Gastrocnemius medialis (tissue), 4 donors: ENCODE results near the gene KAZN. TPM values are rescaled to one million over a fixed set of nuclear protein-coding genes. Genes with fewer than 3 reads are reported as not detected.

Source experiments
- ATAC-seq, 2 donors: fragments of 150-250 bp; one replicate each; pipeline ENCODE4 v1.9.1; 2016
- DNase-seq, 2 donors: peaks; one replicate each; pipeline ENCODE4 v3.0.0-alpha.2; 2019
- H3K27ac ChIP-seq, 4 donors: fragments of 200-600 bp; sonication (generic); 1 replicate in 1 of 4; 2 replicates in 3 of 4; pipeline ENCODE4 v1.5.1; 2016 to 2018; ENCODE audit warnings: mild to moderate bottlenecking in 2 of 4, moderate library complexity in 1 of 4
- H3K27me3 ChIP-seq, 3 donors: fragments of 200-600 bp; sonication (generic) in 2 of 3; 1 replicate in 1 of 3; 2 replicates in 2 of 3; pipeline versions ENCODE4 v1.5.1 to v1.6.0; 2016 to 2019; ENCODE audit warnings: mild to moderate bottlenecking in 1 of 3, moderate library complexity in 1 of 3
- H3K36me3 ChIP-seq, 2 donors: fragments of 200-600 bp; sonication (generic) in 1 of 2; one replicate each; pipeline ENCODE4 v1.5.1; 2017 to 2018
- H3K4me1 ChIP-seq, 2 donors: fragments of 200-600 bp; sonication (generic) in 1 of 2; one replicate each; pipeline ENCODE4 v1.5.1; 2016 to 2017; ENCODE audit warnings: mild to moderate bottlenecking in 2 of 2
- H3K4me3 ChIP-seq, 4 donors: fragments of 200-600 bp; sonication (generic) in 3 of 4; 1 replicate in 1 of 4; 2 replicates in 3 of 4; pipeline ENCODE4 v1.5.1; 2016 to 2019; ENCODE audit warnings: mild to moderate bottlenecking in 2 of 4
- H3K9me3 ChIP-seq, 3 donors: fragments of 200-600 bp; sonication (generic) in 2 of 3; 1 replicate in 1 of 3; 2 replicates in 2 of 3; pipeline ENCODE4 v1.5.1; 2016 to 2019
- CTCF ChIP-seq, 5 experiments: fragments of 450-650 bp in 3 of 5; fragments of 200-600 bp in 2 of 5; sonication (generic) in 2 of 5; IDR thresholded peaks in 4 of 5; conservative IDR thresholded peaks in 1 of 5; 1 replicate in 4 of 5; 2 replicates in 1 of 5; pipeline ENCODE4 v1.5.1; 2016 to 2019; ENCODE audit warnings: antibody characterized with exemption in 5 of 5, mild to moderate bottlenecking in 3 of 5, moderate library complexity in 3 of 5
- POLR2A ChIP-seq, 2 donors: fragments of 450-650 bp; IDR thresholded peaks; one replicate each; pipeline ENCODE4 v1.6.1; 2017; ENCODE audit warnings: antibody characterized with exemption in 2 of 2, mild to moderate bottlenecking in 2 of 2, moderate library complexity in 2 of 2
- in situ Hi-C, 4 donors: fragments of 200-750 bp; cut with MboI; loops; one replicate each; pipeline versions ENCODE4 v1.15.0 to v1.8.0; 2017; ENCODE audit warnings: low sequenced_read_pairs in 4 of 4
- intact Hi-C: fragments of 100-400 bp; cut with DNase I; formaldehyde crosslinking; loops from one replicate; pipeline ENCODE4 v1.15.1; 2023; ENCODE audit warnings: low total_unique reads
- total RNA-seq, 4 donors: library from RNA; depleted of rRNA; stranded (reverse); fragments of >200 nt; gene quantifications; one replicate each; pipeline versions ENCODE4 v1.1.0 to v1.2.3, GENCODE V29; 2016

The KAZN gene
- total RNA-seq, 4 donors from 2014 or later, result 0.05 to 2.2 (median 1.00) TPM

DNA sequence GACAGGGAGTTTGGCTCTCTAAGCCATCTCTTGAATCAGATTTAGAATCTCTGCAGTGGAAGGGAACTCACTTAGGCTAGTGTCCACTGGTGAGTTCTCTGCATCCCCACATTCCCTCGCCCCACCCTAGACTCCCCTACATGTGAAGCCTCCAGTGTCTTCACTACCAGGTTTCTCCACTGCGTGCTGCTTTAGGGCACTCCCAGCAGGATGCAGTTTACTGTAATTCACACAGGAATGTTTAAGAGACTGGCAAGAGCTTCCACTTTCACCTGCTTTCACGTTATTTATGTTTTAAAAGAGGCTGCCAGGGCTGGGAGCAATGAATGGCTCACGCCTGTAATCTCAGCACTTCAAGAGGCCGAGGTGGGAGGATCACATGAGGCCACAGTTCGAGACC, 60.2 kb downstream of the KAZN start:
- DNase-seq (no peak), ATAC-seq (no peak)
- no peaks in the 10 kb centered on the region for H3K36me3 ChIP-seq
- no peaks in the 10 kb centered on the region for H3K9me3 ChIP-seq
- in situ Hi-C loops, result no loop called here
- TF ChIP-seq CTCF (IDR thresholded peaks at IDR 0.05 in 4 of 5, conservative IDR thresholded peaks at IDR 0.05 in 1 of 5), result no peak
- no peak for TF ChIP-seq POLR2A (IDR thresholded peaks at IDR 0.05)
- H3K4me3 ChIP-seq, result no peak overlapping the region
- intact Hi-C loops, result no loop called here
- no peak overlapping the region for H3K27ac ChIP-seq
- peaks cover 0 to 7% (median 0%) of the 10 kb centered on the region in 3 donors for H3K27me3 ChIP-seq
- no peaks in the 10 kb centered on the region for H3K4me1 ChIP-seq

- Histone ChIP-seq H3K36me3 (no peaks in the 10 kb centered on the region), H3K4me1 (no peaks in the 10 kb centered on the region), H3K4me3 (no peak overlapping the region), H3K9me3 (no peaks in the 10 kb centered on the region), H3K27me3 (peaks cover 0 to 7% (median 0%) of the 10 kb centered on the region in 3 donors), H3K27ac (no peak overlapping the region)
- intact Hi-C loops (no loop called here), in situ Hi-C loops (no loop called here)
- no peak for DNase-seq
- TF ChIP-seq POLR2A (IDR thresholded peaks at IDR 0.05) (no peak), CTCF (IDR thresholded peaks at IDR 0.05 in 4 of 5, conservative IDR thresholded peaks at IDR 0.05 in 1 of 5) (no peak)
- no peak for ATAC-seq
Observed at GRCh38 chr1:14659913-14660312, 61.4 kb downstream of the KAZN start.

DNA sequence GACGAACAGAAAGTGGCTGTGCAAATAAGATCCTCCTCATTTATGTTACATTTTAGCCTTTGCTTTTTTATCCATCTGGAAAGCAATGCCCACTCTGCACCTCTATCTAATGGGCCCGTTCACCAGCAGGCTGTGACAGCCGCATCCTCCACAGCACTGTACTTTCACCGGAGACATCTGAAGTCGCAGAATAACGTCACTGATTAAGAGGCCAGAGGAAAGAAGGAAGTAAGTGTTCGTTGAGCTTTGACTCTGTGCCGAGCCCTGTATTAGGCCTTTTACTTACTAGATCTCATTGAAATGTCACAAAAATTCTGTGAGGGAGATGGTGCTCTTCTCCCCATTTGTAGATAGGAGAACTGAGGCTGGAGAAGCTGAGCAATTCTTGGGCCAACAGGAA, 62.3 kb downstream of the KAZN start:
- Histone ChIP-seq H3K27me3 (peaks cover 0 to 7% (median 0%) of the 10 kb centered on the region in 3 donors), H3K36me3 (no peaks in the 10 kb centered on the region), H3K9me3 (no peaks in the 10 kb centered on the region), H3K4me1 (no peaks in the 10 kb centered on the region), H3K4me3 (no peak overlapping the region), H3K27ac (no peak overlapping the region)
- in situ Hi-C loops (no loop called here), intact Hi-C loops (no loop called here)
- DNase-seq, result no peak
- no peak for TF ChIP-seq POLR2A (IDR thresholded peaks at IDR 0.05)
- no peak for TF ChIP-seq CTCF (IDR thresholded peaks at IDR 0.05 in 4 of 5, conservative IDR thresholded peaks at IDR 0.05 in 1 of 5)
- no peak for ATAC-seq

GRCh38 chr1:14661222-14661621, 62.7 kb downstream of the KAZN start:
- H3K27me3 ChIP-seq, result peaks cover 0 to 7% (median 0%) of the 10 kb centered on the region in 3 donors
- TF ChIP-seq POLR2A (IDR thresholded peaks at IDR 0.05) (no peak), CTCF (IDR thresholded peaks at IDR 0.05 in 4 of 5, conservative IDR thresholded peaks at IDR 0.05 in 1 of 5) (no peak)
- intact Hi-C loops (no loop called here), in situ Hi-C loops (no loop called here)
- no peaks in the 10 kb centered on the region for H3K9me3 ChIP-seq
- no peaks in the 10 kb centered on the region for H3K36me3 ChIP-seq
- ATAC-seq, result no peak
- DNase-seq, result no peak
- no peak overlapping the region for H3K27ac ChIP-seq
- H3K4me1 ChIP-seq, result no peaks in the 10 kb centered on the region
- no peak overlapping the region for H3K4me3 ChIP-seq

GRCh38 chr1:14662116-14662515, 63.6 kb downstream of the KAZN start:
- Histone ChIP-seq H3K9me3 (no peaks in the 10 kb centered on the region), H3K36me3 (no peaks in the 10 kb centered on the region), H3K27ac (no peak overlapping the region), H3K4me1 (no peaks in the 10 kb centered on the region), H3K27me3 (peaks cover 0 to 7% (median 0%) of the 10 kb centered on the region in 3 donors), H3K4me3 (no peak overlapping the region)
- in situ Hi-C loops (no loop called here), intact Hi-C loops (no loop called here)
- no peak for TF ChIP-seq CTCF (IDR thresholded peaks at IDR 0.05 in 4 of 5, conservative IDR thresholded peaks at IDR 0.05 in 1 of 5)
- no peak for TF ChIP-seq POLR2A (IDR thresholded peaks at IDR 0.05)
- DNase-seq (no peak), ATAC-seq (no peak)
